ENCODE measurements around the gene KCNJ18.
"Not testable (repeated sequence)": the region's sequence is repeated elsewhere in the genome, so short reads cannot be mapped to it uniquely, and the experiment has no call there.

The KCNJ18 gene

GRCh38 chr17:21733931-21734330 is 41.6 kb downstream of the KCNJ18 start:
- not testable (repeated sequence) for H3K27me3 ChIP-seq, H3K4me3 ChIP-seq, H3K27ac ChIP-seq, H3K36me3 ChIP-seq, H3K4me2 ChIP-seq, H4K20me1 ChIP-seq, H3K9ac ChIP-seq, H3K9me3 ChIP-seq
- peaks cover 42% of the 10 kb centered on the region for H3K4me1 ChIP-seq

- H3K9ac ChIP-seq, H3K27me3 ChIP-seq, H3K36me3 ChIP-seq, H4K20me1 ChIP-seq, H3K4me3 ChIP-seq, H3K9me3 ChIP-seq: not testable (repeated sequence)
- H3K4me2 ChIP-seq: peak overlapping the region; percentile 74
- peak overlapping the region; percentile 13; the same call in 1 of the 2 replicates for H3K27ac ChIP-seq
- peaks cover 45% of the 10 kb centered on the region for H3K4me1 ChIP-seq
Measured at GRCh38 chr17:21735814-21736213, 43.5 kb downstream of the KCNJ18 start.

- H3K27me3 ChIP-seq, H3K9me3 ChIP-seq, H3K36me3 ChIP-seq, H4K20me1 ChIP-seq: not testable (repeated sequence)
- Histone ChIP-seq H3K4me3 (0 out of 2 replicates have a peak overlapping the region, but pooled peaks have one; percentile 28), H3K9ac (0 out of 2 replicates have a peak overlapping the region, but pooled peaks have one; percentile 40), H3K4me2 (peak overlapping the region; percentile 74), H3K4me1 (peaks cover 46% of the 10 kb centered on the region), H3K27ac (peak overlapping the region; percentile 76)
Measured at GRCh38 chr17:21737015-21737580, 44.8 kb downstream of the KCNJ18 start.

- not testable (repeated sequence) for H3K4me3 ChIP-seq
- peak overlapping the region; percentile 70; the same call in 1 of the 2 replicates for H3K9ac ChIP-seq
Measured at GRCh38 chr17:21738241-21738640, 45.9 kb downstream of the KCNJ18 start.

GRCh38 chr17:21738877-21739474 is 46.7 kb downstream of the KCNJ18 start:
- not testable (repeated sequence) for H4K20me1 ChIP-seq, H3K9me3 ChIP-seq, H3K4me3 ChIP-seq, H3K9ac ChIP-seq, H3K36me3 ChIP-seq, H3K27me3 ChIP-seq
- H3K4me1 ChIP-seq: peaks cover 62% of the 10 kb centered on the region
- peak overlapping the region; percentile 36; the same call in 1 of the 2 replicates for H3K4me2 ChIP-seq
- H3K27ac ChIP-seq: 0 out of 2 replicates have a peak overlapping the region, but pooled peaks have one; percentile 26

More at GRCh38 chr17:21738241-21738640, 45.9 kb downstream of the KCNJ18 start:
- Histone ChIP-seq H3K4me2 (peak overlapping the region; percentile 76), H3K4me1 (peaks cover 55% of the 10 kb centered on the region), H3K27ac (peak overlapping the region; percentile 88)
- not testable (repeated sequence) for H3K27me3 ChIP-seq, H3K9me3 ChIP-seq, H3K36me3 ChIP-seq, H4K20me1 ChIP-seq

- not testable (repeated sequence) for H4K20me1 ChIP-seq, H3K9ac ChIP-seq, H3K27me3 ChIP-seq, H3K9me3 ChIP-seq, H3K36me3 ChIP-seq, H3K4me3 ChIP-seq
- Histone ChIP-seq H3K4me2 (peak overlapping the region; percentile 36; the same call in 1 of the 2 replicates), H3K27ac (0 out of 2 replicates have a peak overlapping the region, but pooled peaks have one; percentile 26), H3K4me1 (peaks cover 67% of the 10 kb centered on the region)
Measured at GRCh38 chr17:21739485-21739884, 47.2 kb downstream of the KCNJ18 start.

- H3K27me3 ChIP-seq: not testable (repeated sequence)
- peak overlapping the region; percentile 65 for H3K27ac ChIP-seq
Measured at GRCh38 chr17:21740836-21741235, 48.5 kb downstream of the KCNJ18 start.

GRCh38 chr17:21741520-21741919 is 49.2 kb downstream of the KCNJ18 start:
- not testable (repeated sequence) for H3K9ac ChIP-seq, H3K9me3 ChIP-seq, H3K27ac ChIP-seq, H3K36me3 ChIP-seq, H4K20me1 ChIP-seq, H3K4me2 ChIP-seq, H3K27me3 ChIP-seq, H3K4me3 ChIP-seq
- H3K4me1 ChIP-seq: peaks cover 70% of the 10 kb centered on the region

More at GRCh38 chr17:21740836-21741235, 48.5 kb downstream of the KCNJ18 start:
- not testable (repeated sequence) for H3K9me3 ChIP-seq, H3K9ac ChIP-seq, H3K36me3 ChIP-seq, H3K4me3 ChIP-seq, H4K20me1 ChIP-seq
- H3K4me2 ChIP-seq: peak overlapping the region; percentile 61
- H3K4me1 ChIP-seq: peaks cover 70% of the 10 kb centered on the region

GRCh38 chr17:21742326-21742725 is 50.0 kb downstream of the KCNJ18 start:
- Histone ChIP-seq H3K9me3 (no peaks in the 10 kb centered on the region), H3K27me3 (no peaks in the 10 kb centered on the region), H3K9ac (no peak overlapping the region), H3K27ac (peak overlapping the region; percentile 67), H3K36me3 (no peaks in the 10 kb centered on the region), H3K4me2 (peak overlapping the region; percentile 78), H3K4me3 (no peak overlapping the region), H3K4me1 (peaks cover 71% of the 10 kb centered on the region), H4K20me1 (no peaks in the 10 kb centered on the region)
- TF ChIP-seq Cebpa-rat (IDR thresholded peaks at IDR 0.05): no peak

- H3K9me3 ChIP-seq, H3K4me3 ChIP-seq, H3K9ac ChIP-seq, H4K20me1 ChIP-seq, H3K27me3 ChIP-seq, H3K36me3 ChIP-seq, H3K27ac ChIP-seq: not testable (repeated sequence)
- Histone ChIP-seq H3K4me2 (peak overlapping the region; percentile 39; the same call in 1 of the 2 replicates), H3K4me1 (peaks cover 79% of the 10 kb centered on the region)
Measured at GRCh38 chr17:21744151-21744550, 51.8 kb downstream of the KCNJ18 start.

- H3K9ac ChIP-seq, H3K9me3 ChIP-seq, H4K20me1 ChIP-seq, H3K27ac ChIP-seq, H3K4me3 ChIP-seq, H3K27me3 ChIP-seq, H3K36me3 ChIP-seq: not testable (repeated sequence)
- Histone ChIP-seq H3K4me1 (peaks cover 84% of the 10 kb centered on the region), H3K4me2 (peak overlapping the region; percentile 39; the same call in 1 of the 2 replicates)
Measured at GRCh38 chr17:21744621-21745020, 52.3 kb downstream of the KCNJ18 start.

GRCh38 chr17:21745385-21746054 is 53.2 kb downstream of the KCNJ18 start:
- Histone ChIP-seq H3K4me1 (peaks cover 84% of the 10 kb centered on the region), H3K27ac (0 out of 2 replicates have a peak overlapping the region, but pooled peaks have one; percentile 41), H3K4me2 (0 out of 2 replicates have a peak overlapping the region, but pooled peaks have one; percentile 9)
- H3K9ac ChIP-seq, H4K20me1 ChIP-seq, H3K9me3 ChIP-seq, H3K36me3 ChIP-seq, H3K27me3 ChIP-seq, H3K4me3 ChIP-seq: not testable (repeated sequence)

- not testable (repeated sequence) for H3K9me3 ChIP-seq, H3K27me3 ChIP-seq, H3K36me3 ChIP-seq, H3K4me2 ChIP-seq, H3K4me3 ChIP-seq, H4K20me1 ChIP-seq, H3K9ac ChIP-seq
- peaks cover 78% of the 10 kb centered on the region for H3K4me1 ChIP-seq
- 0 out of 2 replicates have a peak overlapping the region, but pooled peaks have one; percentile 6 for H3K27ac ChIP-seq
Measured at GRCh38 chr17:21746415-21746814, 54.1 kb downstream of the KCNJ18 start.
